ENCODE results near the gene PKDCC. TPM values are rescaled to one million over a fixed set of nuclear protein-coding genes. Genes with fewer than 3 reads are reported as not detected.

Gene PKDCC
- total and polyA plus RNA-seq, 10 of the 15 experiments (the other 5 are each of a cell fraction or from before 2014, with no cell fraction given), result 0.13 to 10.2 (median 2.3) TPM

DNA sequence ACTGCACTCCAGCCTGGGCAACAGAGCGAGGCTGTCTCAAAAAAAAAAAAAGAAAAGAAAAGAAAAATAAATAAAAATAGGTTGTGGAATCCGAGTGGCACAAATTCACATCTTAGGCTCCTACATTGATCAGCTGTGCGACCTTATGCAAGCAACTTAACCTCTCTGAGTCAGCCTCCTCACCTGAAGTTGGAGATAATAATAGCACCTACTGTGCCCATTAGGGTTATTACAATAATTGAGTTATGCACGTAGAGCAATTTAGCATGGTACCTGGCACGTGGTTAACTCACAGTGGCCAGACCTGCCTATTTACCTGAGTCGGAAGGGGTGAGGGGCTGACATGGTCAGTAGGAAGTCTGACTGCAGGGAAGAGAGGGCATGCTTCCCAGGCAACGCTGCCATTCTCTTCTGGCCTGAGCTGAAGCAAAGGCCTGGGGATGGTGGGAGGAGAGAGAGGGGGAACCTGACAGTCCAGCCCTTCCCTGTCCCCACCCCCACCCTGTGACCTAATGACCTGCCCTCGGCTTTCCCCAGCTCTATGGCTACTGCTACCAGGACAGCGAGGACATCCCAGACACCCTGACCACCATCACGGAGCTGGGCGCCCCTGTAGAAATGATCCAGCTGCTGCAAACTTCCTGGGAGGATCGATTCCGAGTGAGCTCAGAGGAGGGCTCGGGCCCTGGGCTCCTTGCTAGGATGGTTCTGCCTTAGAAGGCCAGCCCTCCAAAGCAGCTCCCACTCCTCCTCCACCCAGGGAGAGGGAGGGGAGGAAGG lies 5.1 kb downstream of the PKDCC start:
- Histone ChIP-seq H3K4me3 (no peak overlapping the region), H3K9me3 (replicated peaks; ENCODE audit: control insufficient read depth, insufficient read depth, low read length) (no peaks in the 10 kb centered on the region), H3K79me2 (ENCODE audit: control insufficient read depth, insufficient read depth, low read length) (no peaks in the 10 kb centered on the region), H3K27me3 (replicated peaks in 1 of 2; ENCODE audit: control insufficient read depth in 2 of 2, insufficient read depth in 2 of 2, low read length in 1 of 2) (peaks cover 5 to 9% of the 10 kb centered on the region in 2 experiments), H3K4me1 (ENCODE audit: control insufficient read depth, insufficient read depth, low read length) (no peaks in the 10 kb centered on the region), H3K9ac (ENCODE audit: control insufficient read depth, insufficient read depth, low read length) (no peak overlapping the region), H2AFZ (ENCODE audit: control insufficient read depth, low read depth, low read length) (no peak overlapping the region), H3K36me3 (ENCODE audit: control insufficient read depth in 2 of 2, insufficient read depth in 2 of 2, low read length in 1 of 2) (no peaks in the 10 kb centered on the region), H3K27ac (ENCODE audit: control insufficient read depth, insufficient read depth) (no peak overlapping the region), H3K4me2 (ENCODE audit: control insufficient read depth, insufficient read depth) (no peak overlapping the region), H4K20me1 (ENCODE audit: control insufficient read depth, insufficient read depth) (no peaks in the 10 kb centered on the region)
- in situ Hi-C loops (cut with MboI) (no loop called here), intact Hi-C loops (cut with micrococcal nuclease; ENCODE audit: unreplicated experiment) (no loop called here)
- SMC1A ChIA-PET (ENCODE audit: uncharacterized antibody, unreplicated experiment), result interaction anchor here (1.0 kb wide), 1 partner anchor 24 kb away, joined by 3 read pairs; no protein-coding TSS in a partner anchor
- no peak for ATAC-seq
- no peak for FAIRE-seq
- CTCF ChIA-PET, result no interaction called here
- no peak for TF ChIP-seq PAX5 (IDR thresholded peaks at IDR 0.05; ENCODE audit: borderline replicate concordance, low read depth, low read length)
- TF ChIP-seq CHD1 (IDR thresholded peaks at IDR 0.05; ENCODE audit: low read depth, low read length), result no peak
- TF ChIP-seq, protein P1, sequence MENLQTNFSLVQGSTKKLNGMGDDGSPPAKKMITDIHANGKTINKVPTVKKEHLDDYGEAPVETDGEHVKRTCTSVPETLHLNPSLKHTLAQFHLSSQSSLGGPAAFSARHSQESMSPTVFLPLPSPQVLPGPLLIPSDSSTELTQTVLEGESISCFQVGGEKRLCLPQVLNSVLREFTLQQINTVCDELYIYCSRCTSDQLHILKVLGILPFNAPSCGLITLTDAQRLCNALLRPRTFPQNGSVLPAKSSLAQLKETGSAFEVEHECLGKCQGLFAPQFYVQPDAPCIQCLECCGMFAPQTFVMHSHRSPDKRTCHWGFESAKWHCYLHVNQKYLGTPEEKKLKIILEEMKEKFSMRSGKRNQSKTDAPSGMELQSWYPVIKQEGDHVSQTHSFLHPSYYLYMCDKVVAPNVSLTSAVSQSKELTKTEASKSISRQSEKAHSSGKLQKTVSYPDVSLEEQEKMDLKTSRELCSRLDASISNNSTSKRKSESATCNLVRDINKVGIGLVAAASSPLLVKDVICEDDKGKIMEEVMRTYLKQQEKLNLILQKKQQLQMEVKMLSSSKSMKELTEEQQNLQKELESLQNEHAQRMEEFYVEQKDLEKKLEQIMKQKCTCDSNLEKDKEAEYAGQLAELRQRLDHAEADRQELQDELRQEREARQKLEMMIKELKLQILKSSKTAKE (IDR thresholded peaks at IDR 0.05; ENCODE audit: low read depth, poor library complexity, severe bottlenecking), result no peak
- TF ChIP-seq, protein P2, sequence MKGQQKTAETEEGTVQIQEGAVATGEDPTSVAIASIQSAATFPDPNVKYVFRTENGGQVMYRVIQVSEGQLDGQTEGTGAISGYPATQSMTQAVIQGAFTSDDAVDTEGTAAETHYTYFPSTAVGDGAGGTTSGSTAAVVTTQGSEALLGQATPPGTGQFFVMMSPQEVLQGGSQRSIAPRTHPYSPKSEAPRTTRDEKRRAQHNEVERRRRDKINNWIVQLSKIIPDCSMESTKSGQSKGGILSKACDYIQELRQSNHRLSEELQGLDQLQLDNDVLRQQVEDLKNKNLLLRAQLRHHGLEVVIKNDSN (IDR thresholded peaks at IDR 0.05; ENCODE audit: borderline replicate concordance, extremely low read length, insufficient read depth, low read depth, low read length), result no peak
- RAD21 ChIA-PET (ENCODE audit: unreplicated experiment), result no interaction called here
- WGBS (ENCODE audit: insufficient coverage, insufficient replicate concordance, low lambda C conversion rate, missing lambda C conversion rate), result 67% methylated on average over 13 of the region's 14 CpGs
- no peak for DNase-seq (ENCODE audit: low read depth, low spot score)
- no TSS peak for BruUV-seq (replicated peaks)
- POLR2A ChIA-PET, result no interaction called here
